Transverse colon (tissue), 3 donors: ENCODE measurements around the gene HNF1A.

Experiments
- CTCF ChIP-seq, 5 experiments: fragments of 200-600 bp in 3 of 5; fragments of 450-650 bp in 2 of 5; sonication (generic) in 3 of 5; IDR thresholded peaks; 1 replicate in 2 of 5; 2 replicates in 3 of 5; pipeline ENCODE4 v1.5.1; 2016 to 2017; ENCODE audit warnings: antibody characterized with exemption in 5 of 5, inconsistent platforms in 3 of 5, mild to moderate bottlenecking in 2 of 5, moderate library complexity in 1 of 5
- POLR2A ChIP-seq: fragments of 450-650 bp; IDR thresholded peaks from one replicate; pipeline ENCODE4 v1.6.1; 2016; ENCODE audit warnings: antibody characterized with exemption, mild to moderate bottlenecking, moderate library complexity

- TF ChIP-seq POLR2A (peak; percentile 19), CTCF (IDR thresholded peaks at IDR 0.05) (no peak)
Observed at GRCh38 chr12:120965534-120966091, 12.7 kb upstream of the HNF1A start.
